MCF 10A (cell line): ENCODE results near the gene ZNF544. TPM values are rescaled to one million over a fixed set of nuclear protein-coding genes. Genes with fewer than 3 reads are reported as not detected.

Source experiments
- BruUV-seq: library from RNA; stranded (reverse); fragments of 400-500 nt; replicated peaks from 2 replicates; lab custom pipeline; 2021; lab: Mats Ljungman, UMichigan
- CTCF ChIA-PET: fragments of 300-600 bp; sonication (Branson Sonifier 250); formaldehyde crosslinking; extraction: SDS; loops from one replicate; lab custom pipeline; 2021; ENCODE audit warnings: antibody characterized with exemption, inconsistent platforms; lab: Yijun Ruan, JAX
- POLR2A ChIA-PET: fragments of 300-600, 350-650 bp; sonication (Branson Sonifier 250); formaldehyde crosslinking; extraction: SDS; loops from one replicate; lab custom pipeline; 2020; ENCODE audit warnings: antibody characterized with exemption, inconsistent platforms; lab: Yijun Ruan, JAX
- DNase-seq: peaks from one replicate; pipeline ENCODE4 v3.0.0-alpha.2; 2018; ENCODE audit not compliant: unreplicated experiment
- H3K27ac Mint-ChIP-seq: one replicate; pipeline ENCODE4 v1.8.0; 2022; ENCODE audit warnings: mild to moderate bottlenecking, low read depth, mixed read lengths; ENCODE audit not compliant: unreplicated experiment
- H3K27me3 Mint-ChIP-seq: one replicate; pipeline ENCODE4 v1.8.0; 2022; ENCODE audit warnings: mixed read lengths; ENCODE audit not compliant: insufficient read depth, unreplicated experiment
- H3K36me3 Mint-ChIP-seq: one replicate; pipeline ENCODE4 v1.8.0; 2022; ENCODE audit warnings: mild to moderate bottlenecking, moderate library complexity, mixed read lengths; ENCODE audit not compliant: insufficient read depth, unreplicated experiment
- H3K4me1 Mint-ChIP-seq: one replicate; pipeline ENCODE4 v1.8.0; 2022; ENCODE audit warnings: mixed read lengths; ENCODE audit not compliant: insufficient read depth, unreplicated experiment
- H3K4me3 Mint-ChIP-seq: one replicate; pipeline ENCODE4 v1.8.0; 2022; ENCODE audit warnings: mild to moderate bottlenecking, moderate library complexity, mixed read lengths; ENCODE audit not compliant: unreplicated experiment
- H3K9me3 Mint-ChIP-seq: one replicate; pipeline ENCODE4 v1.8.0; 2022; ENCODE audit warnings: mixed read lengths; ENCODE audit not compliant: unreplicated experiment
- CTCF ChIP-seq: fragments of 200-600 bp; IDR thresholded peaks from one replicate; pipeline ENCODE4 v1.8.0; 2022; ENCODE audit warnings: antibody characterized with exemption, mild to moderate bottlenecking; ENCODE audit not compliant: unreplicated experiment
- intact Hi-C: fragments of 100-400 bp; cut with micrococcal nuclease; formaldehyde crosslinking; loops from 2 replicates; pipeline ENCODE4 v1.14.1; 2022
- total RNA-seq: library from RNA; stranded (reverse); gene quantifications from 2 replicates; pipeline ENCODE4 v1.2.3, GENCODE V29; 2022

Gene ZNF544
- total RNA-seq, 1 experiment from 2014 or later, result 42.3 TPM

GRCh38 chr19:58213075-58213369, 15.7 kb upstream of the ZNF544 start:
- H3K4me3 Mint-ChIP-seq, result no peak overlapping the region
- DNase-seq, result no peak
- ChIA-PET POLR2A (no interaction called here), CTCF (no interaction called here)
- intact Hi-C loops, result no loop called here
- no peak for TF ChIP-seq CTCF
- H3K27ac Mint-ChIP-seq, result no peak overlapping the region
- no peaks in the 10 kb centered on the region for H3K4me1 Mint-ChIP-seq
- H3K27me3 Mint-ChIP-seq, result no peaks in the 10 kb centered on the region
- H3K9me3 Mint-ChIP-seq, result peaks cover 19% of the 10 kb centered on the region
- peaks cover 52% of the 10 kb centered on the region for H3K36me3 Mint-ChIP-seq
- TSS peak; percentile 38 for BruUV-seq

- Mint-ChIP-seq H3K27ac (no peak overlapping the region), H3K27me3 (no peaks in the 10 kb centered on the region), H3K9me3 (peaks cover 10% of the 10 kb centered on the region), H3K4me1 (no peaks in the 10 kb centered on the region), H3K4me3 (no peak overlapping the region), H3K36me3 (peaks cover 18% of the 10 kb centered on the region)
- TF ChIP-seq CTCF, result no peak
- ChIA-PET POLR2A (no interaction called here), CTCF (no interaction called here)
- DNase-seq, result no peak
- BruUV-seq, result no TSS peak
- intact Hi-C loops, result no loop called here
Measured at GRCh38 chr19:58217069-58217481, 11.6 kb upstream of the ZNF544 start.

- ChIA-PET POLR2A (no interaction called here), CTCF (interaction anchor here (0.5 kb wide), 1 partner anchor 640 kb away, joined by 3 read pairs; no protein-coding TSS in a partner anchor)
- no peaks in the 10 kb centered on the region for H3K27me3 Mint-ChIP-seq
- H3K9me3 Mint-ChIP-seq, result peaks cover 16% of the 10 kb centered on the region
- DNase-seq, result no peak
- no peaks in the 10 kb centered on the region for H3K4me1 Mint-ChIP-seq
- TF ChIP-seq CTCF, result no peak
- BruUV-seq, result no TSS peak
- no peak overlapping the region for H3K27ac Mint-ChIP-seq
- intact Hi-C loops, result no loop called here
- no peak overlapping the region for H3K4me3 Mint-ChIP-seq
- peaks cover 10% of the 10 kb centered on the region for H3K36me3 Mint-ChIP-seq
Measured at GRCh38 chr19:58217607-58218391, 10.9 kb upstream of the ZNF544 start.

- CTCF ChIA-PET, result no interaction called here
- POLR2A ChIA-PET, result interaction anchor here (0.9 kb wide), 1 partner anchor 10 kb away, joined by 3 read pairs; the partner anchor contains the start of gene ZNF544
- Mint-ChIP-seq H3K27me3 (no peaks in the 10 kb centered on the region), H3K27ac (no peak overlapping the region), H3K4me1 (no peaks in the 10 kb centered on the region), H3K36me3 (no peaks in the 10 kb centered on the region), H3K9me3 (peaks cover 18% of the 10 kb centered on the region), H3K4me3 (no peak overlapping the region)
- intact Hi-C loops, result no loop called here
- peak; percentile 34 for DNase-seq
- BruUV-seq, result no TSS peak
- peak; percentile 25 for TF ChIP-seq CTCF
Measured at GRCh38 chr19:58218899-58219298, 9.8 kb upstream of the ZNF544 start.
